Measurements from ENCODE around the gene STOM. TPM values are rescaled to one million over a fixed set of nuclear protein-coding genes. Genes with fewer than 3 reads are reported as not detected.

Gene STOM
- total RNA-seq, 1 donor = 114 TPM

DNA sequence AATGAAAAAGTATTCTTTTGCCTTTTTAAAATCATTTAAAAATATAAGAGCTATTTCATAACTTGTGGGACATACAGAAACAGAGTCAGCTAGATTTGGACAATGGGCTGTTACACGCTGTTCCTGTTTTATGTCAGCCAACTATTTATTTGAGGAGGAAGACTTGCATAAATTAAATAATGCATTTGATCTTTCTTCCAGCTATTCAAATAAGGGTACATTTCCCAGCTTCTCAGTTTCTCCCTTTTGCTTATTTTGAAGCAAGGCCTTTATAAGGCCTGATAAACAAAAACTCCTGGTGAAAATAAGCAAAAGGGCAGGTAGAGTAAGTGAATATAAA lies 6.5 kb downstream of the STOM start:
- no peaks in the 10 kb centered on the region for H3K27me3 ChIP-seq (ENCODE audit: insufficient read depth, low read length)

DNA sequence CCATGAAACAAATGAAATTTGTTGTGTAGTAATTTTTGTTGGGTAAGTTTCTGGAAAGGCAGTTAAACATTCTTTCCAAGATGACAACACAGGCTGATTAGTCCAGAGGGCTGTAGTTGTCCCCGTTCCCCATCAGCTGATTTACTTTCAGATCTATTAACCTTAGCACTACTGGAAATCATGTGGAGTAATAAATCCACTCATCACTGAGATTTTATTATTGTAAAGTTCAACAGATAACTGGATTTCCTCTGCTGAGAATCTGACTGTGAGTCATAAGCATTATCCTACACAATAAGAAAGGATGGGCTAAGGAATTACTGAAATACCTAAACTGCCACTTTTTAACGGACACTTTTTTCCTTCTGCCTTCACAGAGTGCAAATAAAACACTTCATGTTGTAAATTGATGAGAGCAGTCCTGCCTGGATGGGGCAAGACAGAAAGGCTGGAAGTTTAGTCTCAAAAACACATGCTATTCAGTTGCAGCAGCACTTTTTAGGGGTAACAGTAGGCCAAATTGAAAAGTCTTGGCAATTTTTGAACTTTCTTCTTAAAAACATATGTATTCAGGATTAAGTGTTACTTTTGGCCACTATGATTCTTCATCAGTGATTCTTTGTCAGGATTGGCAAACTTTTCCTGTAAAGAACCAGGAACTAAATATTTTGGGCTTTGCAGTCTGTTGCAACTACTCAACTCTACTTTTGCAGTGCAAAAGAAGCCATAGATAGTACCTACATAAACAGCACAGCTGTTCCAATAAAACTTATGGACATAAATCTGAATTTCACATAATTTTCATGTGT lies 7.0 kb downstream of the STOM start:
- H4K20me1 ChIP-seq (ENCODE audit: insufficient read depth, low read length) = no peaks in the 10 kb centered on the region
- peaks cover 65% of the 10 kb centered on the region for H3K4me1 ChIP-seq (ENCODE audit: insufficient read depth, low read length)

More for the DNA sequence above, 6.5 kb downstream of the STOM start:
- Histone ChIP-seq H4K20me1 (ENCODE audit: insufficient read depth, low read length) (no peaks in the 10 kb centered on the region), H3K36me3 (ENCODE audit: insufficient read depth, low read length) (no peaks in the 10 kb centered on the region), H3K4me2 (ENCODE audit: insufficient read depth, low read length) (peak overlapping the region; percentile 65), H2AFZ (ENCODE audit: low read length) (no peak overlapping the region), H3K27ac (ENCODE audit: low read depth, low read length) (peak overlapping the region; percentile 90), H3K9me3 (ENCODE audit: low read depth, low read length) (no peaks in the 10 kb centered on the region), H3K79me2 (ENCODE audit: insufficient read depth, low read length) (peaks cover 67% of the 10 kb centered on the region), H3K4me3 (ENCODE audit: insufficient read depth, low read length) (no peak overlapping the region), H3K4me1 (ENCODE audit: insufficient read depth, low read length) (peaks cover 70% of the 10 kb centered on the region)
- TF ChIP-seq, protein P1, sequence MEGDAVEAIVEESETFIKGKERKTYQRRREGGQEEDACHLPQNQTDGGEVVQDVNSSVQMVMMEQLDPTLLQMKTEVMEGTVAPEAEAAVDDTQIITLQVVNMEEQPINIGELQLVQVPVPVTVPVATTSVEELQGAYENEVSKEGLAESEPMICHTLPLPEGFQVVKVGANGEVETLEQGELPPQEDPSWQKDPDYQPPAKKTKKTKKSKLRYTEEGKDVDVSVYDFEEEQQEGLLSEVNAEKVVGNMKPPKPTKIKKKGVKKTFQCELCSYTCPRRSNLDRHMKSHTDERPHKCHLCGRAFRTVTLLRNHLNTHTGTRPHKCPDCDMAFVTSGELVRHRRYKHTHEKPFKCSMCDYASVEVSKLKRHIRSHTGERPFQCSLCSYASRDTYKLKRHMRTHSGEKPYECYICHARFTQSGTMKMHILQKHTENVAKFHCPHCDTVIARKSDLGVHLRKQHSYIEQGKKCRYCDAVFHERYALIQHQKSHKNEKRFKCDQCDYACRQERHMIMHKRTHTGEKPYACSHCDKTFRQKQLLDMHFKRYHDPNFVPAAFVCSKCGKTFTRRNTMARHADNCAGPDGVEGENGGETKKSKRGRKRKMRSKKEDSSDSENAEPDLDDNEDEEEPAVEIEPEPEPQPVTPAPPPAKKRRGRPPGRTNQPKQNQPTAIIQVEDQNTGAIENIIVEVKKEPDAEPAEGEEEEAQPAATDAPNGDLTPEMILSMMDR (IDR thresholded peaks at IDR 0.05; ENCODE audit: extremely low read depth, low read depth, low read length) = no peak
- no peak for DNase-seq (ENCODE audit: insufficient read length, low spot score, missing footprints)

DNA sequence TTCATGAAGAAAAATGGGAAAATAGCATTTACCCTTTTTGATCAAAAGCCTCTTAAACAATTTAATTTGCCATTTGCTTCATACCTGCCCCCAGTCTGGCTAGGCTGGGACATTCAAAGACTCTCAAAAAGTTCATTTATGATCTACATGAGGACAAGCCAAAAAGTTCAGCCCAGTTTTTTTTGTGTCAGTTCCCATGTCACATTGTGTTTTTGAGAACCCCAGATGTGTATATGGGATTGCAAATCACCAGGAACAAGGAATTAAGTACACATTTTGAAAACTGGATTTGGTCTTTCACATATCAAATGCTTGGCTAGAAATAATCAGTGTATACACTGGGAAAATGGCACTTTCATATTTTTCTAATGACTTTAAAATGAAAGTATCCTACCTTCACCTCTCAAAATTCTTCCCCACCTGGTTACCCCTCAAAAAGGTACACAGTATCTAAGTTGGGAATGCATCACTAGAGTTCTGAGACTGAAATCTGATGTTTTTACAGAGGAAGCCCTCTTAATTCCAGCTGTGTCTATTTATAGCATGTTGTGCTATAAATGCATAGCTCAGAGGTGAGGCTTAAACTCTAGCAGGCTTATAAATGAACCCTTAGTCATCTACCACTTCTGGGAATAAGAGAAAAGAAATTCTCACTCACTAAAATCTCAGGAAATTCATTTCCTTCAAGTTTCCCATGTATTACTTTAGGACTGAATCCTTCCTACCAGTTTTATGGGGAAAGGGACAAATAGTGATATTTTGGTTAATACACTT lies 9.3 kb downstream of the STOM start:
- no peaks in the 10 kb centered on the region for H4K20me1 ChIP-seq (ENCODE audit: insufficient read depth, low read length)
- peak overlapping the region; percentile 53 for H3K4me2 ChIP-seq (ENCODE audit: insufficient read depth, low read length)
- H3K9me3 ChIP-seq (ENCODE audit: low read depth, low read length) = no peaks in the 10 kb centered on the region
- no peak overlapping the region for H2AFZ ChIP-seq (ENCODE audit: low read length)
- no peak for DNase-seq (ENCODE audit: insufficient read length, low spot score, missing footprints)
- peaks cover under 1% of the 10 kb centered on the region for H3K36me3 ChIP-seq (ENCODE audit: insufficient read depth, low read length)
- H3K27ac ChIP-seq (ENCODE audit: low read depth, low read length) = peak overlapping the region; percentile 90
- peaks cover 53% of the 10 kb centered on the region for H3K4me1 ChIP-seq (ENCODE audit: insufficient read depth, low read length)
- H3K79me2 ChIP-seq (ENCODE audit: insufficient read depth, low read length) = peaks cover 64% of the 10 kb centered on the region
- TF ChIP-seq, protein P1 (IDR thresholded peaks at IDR 0.05; ENCODE audit: extremely low read depth, low read depth, low read length) = no peak
- no peaks in the 10 kb centered on the region for H3K27me3 ChIP-seq (ENCODE audit: insufficient read depth, low read length)
- no peak overlapping the region for H3K4me3 ChIP-seq (ENCODE audit: insufficient read depth, low read length)

More for the DNA sequence above, 7.0 kb downstream of the STOM start:
- no peak for DNase-seq (ENCODE audit: insufficient read length, low spot score, missing footprints)
- Histone ChIP-seq H3K79me2 (ENCODE audit: insufficient read depth, low read length) (peaks cover 67% of the 10 kb centered on the region), H3K27ac (ENCODE audit: low read depth, low read length) (peak overlapping the region; percentile 90), H3K9me3 (ENCODE audit: low read depth, low read length) (no peaks in the 10 kb centered on the region), H3K4me2 (ENCODE audit: insufficient read depth, low read length) (peak overlapping the region; percentile 65), H3K27me3 (ENCODE audit: insufficient read depth, low read length) (no peaks in the 10 kb centered on the region), H3K4me3 (ENCODE audit: insufficient read depth, low read length) (no peak overlapping the region), H2AFZ (ENCODE audit: low read length) (no peak overlapping the region), H3K36me3 (ENCODE audit: insufficient read depth, low read length) (no peaks in the 10 kb centered on the region)
- TF ChIP-seq, protein P1 (IDR thresholded peaks at IDR 0.05; ENCODE audit: extremely low read depth, low read depth, low read length) = no peak
